Neural crest cell (in vitro differentiated cells): ENCODE results near the gene NR5A1. TPM values are rescaled to one million over a fixed set of nuclear protein-coding genes. Genes with fewer than 3 reads are reported as not detected.

Experiments used
- DNase-seq: peaks from one replicate; pipeline ENCODE4 v3.0.0; 2021; ENCODE audit warnings: low read depth, mixed read lengths, low spot score
- H3K27ac Mint-ChIP-seq: one replicate; pipeline ENCODE4 v1.8.0; 2021; ENCODE audit warnings: mild to moderate bottlenecking, mixed read lengths; ENCODE audit not compliant: unreplicated experiment
- H3K27me3 Mint-ChIP-seq: 2 replicates; pipeline ENCODE4 v1.8.0; 2021; ENCODE audit warnings: low read depth, mild to moderate bottlenecking, mixed read lengths
- H3K36me3 Mint-ChIP-seq: 2 replicates; pipeline ENCODE4 v1.8.0; 2021; ENCODE audit warnings: low read depth, mild to moderate bottlenecking, mixed read lengths
- H3K4me1 Mint-ChIP-seq: 2 replicates; pipeline ENCODE4 v1.8.0; 2021; ENCODE audit warnings: mixed read lengths
- H3K4me3 Mint-ChIP-seq: one replicate; pipeline ENCODE4 v1.8.0; 2021; ENCODE audit warnings: mild to moderate bottlenecking, mixed read lengths
- H3K9me3 Mint-ChIP-seq: 2 replicates; pipeline ENCODE4 v1.8.0; 2021; ENCODE audit warnings: mixed read lengths
- total RNA-seq: library from RNA; stranded (reverse); gene quantifications from 2 replicates; pipeline ENCODE4 v1.2.1, GENCODE V29; 2021
- TF ChIP-seq, protein P1 (sequence below): fragments of 200-600 bp; sonication (generic); conservative IDR thresholded peaks from 2 replicates; pipeline ENCODE4 v1.5.0; 2021; ENCODE audit warnings: antibody characterized with exemption, mild to moderate bottlenecking

Gene NR5A1
- total RNA-seq, 1 donor from 2014 or later, result 0.35 TPM

DNA sequence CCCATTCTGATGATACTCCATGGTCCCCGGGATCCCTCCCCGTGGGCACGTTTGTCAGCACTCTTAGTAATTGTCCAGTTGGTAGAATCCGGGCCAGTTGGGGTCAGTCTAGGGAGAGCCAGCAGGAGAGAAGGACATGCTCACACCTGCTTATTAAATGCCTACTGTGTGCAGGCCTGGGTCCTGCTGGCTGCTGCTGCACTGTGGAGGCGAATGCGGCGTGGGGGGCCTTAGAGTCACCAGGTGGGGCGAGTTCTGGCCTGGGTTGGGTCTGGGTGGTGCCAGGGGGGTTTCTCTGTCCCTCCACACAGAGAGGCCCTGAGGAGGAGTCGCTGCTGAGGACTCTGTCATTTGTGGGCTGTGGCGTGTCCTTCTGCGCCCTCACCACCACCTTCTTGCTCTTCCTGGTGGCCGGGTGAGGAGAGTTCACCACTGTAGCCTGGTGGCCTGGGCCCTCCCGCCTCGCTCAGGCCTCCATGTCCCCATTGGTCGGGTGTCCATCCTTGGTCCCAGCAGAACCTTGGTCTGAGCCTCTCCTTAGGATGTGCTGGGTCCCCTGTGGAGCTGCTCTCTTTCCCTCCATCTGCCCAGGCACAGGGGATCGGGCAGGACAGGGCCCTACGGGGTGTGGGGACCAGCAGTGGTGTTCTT, 39.7 kb downstream of the NR5A1 start:
- no peak overlapping the region for H3K27ac Mint-ChIP-seq
- no peak for DNase-seq
- TF ChIP-seq, protein P1, sequence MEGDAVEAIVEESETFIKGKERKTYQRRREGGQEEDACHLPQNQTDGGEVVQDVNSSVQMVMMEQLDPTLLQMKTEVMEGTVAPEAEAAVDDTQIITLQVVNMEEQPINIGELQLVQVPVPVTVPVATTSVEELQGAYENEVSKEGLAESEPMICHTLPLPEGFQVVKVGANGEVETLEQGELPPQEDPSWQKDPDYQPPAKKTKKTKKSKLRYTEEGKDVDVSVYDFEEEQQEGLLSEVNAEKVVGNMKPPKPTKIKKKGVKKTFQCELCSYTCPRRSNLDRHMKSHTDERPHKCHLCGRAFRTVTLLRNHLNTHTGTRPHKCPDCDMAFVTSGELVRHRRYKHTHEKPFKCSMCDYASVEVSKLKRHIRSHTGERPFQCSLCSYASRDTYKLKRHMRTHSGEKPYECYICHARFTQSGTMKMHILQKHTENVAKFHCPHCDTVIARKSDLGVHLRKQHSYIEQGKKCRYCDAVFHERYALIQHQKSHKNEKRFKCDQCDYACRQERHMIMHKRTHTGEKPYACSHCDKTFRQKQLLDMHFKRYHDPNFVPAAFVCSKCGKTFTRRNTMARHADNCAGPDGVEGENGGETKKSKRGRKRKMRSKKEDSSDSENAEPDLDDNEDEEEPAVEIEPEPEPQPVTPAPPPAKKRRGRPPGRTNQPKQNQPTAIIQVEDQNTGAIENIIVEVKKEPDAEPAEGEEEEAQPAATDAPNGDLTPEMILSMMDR, result no peak
- H3K4me3 Mint-ChIP-seq, result no peak overlapping the region
- H3K36me3 Mint-ChIP-seq, result no peaks in the 10 kb centered on the region
- peaks cover 21% of the 10 kb centered on the region for H3K27me3 Mint-ChIP-seq
- no peaks in the 10 kb centered on the region for H3K9me3 Mint-ChIP-seq
- H3K4me1 Mint-ChIP-seq, result no peaks in the 10 kb centered on the region

DNA sequence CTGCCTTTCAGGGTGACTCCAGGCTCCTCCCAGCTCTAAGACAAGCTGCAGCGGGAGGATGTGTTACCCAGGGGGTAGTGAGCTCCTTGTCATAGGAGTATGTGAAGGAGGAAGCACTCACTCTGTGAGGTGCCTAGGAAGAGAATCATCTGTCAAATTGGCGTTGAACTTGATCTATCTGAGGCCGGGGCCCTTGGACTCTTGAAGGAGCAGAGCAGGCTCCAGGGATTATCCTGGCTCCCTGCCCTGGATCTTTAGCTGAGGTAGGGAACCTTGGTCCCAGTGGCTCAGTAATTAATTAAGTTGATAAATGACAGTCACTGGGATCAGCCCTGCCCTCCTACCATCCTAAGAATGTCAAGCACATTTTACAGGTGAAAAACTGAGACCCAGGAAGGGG, 41.5 kb downstream of the NR5A1 start:
- peaks cover 1% of the 10 kb centered on the region for H3K9me3 Mint-ChIP-seq
- no peak overlapping the region for H3K27ac Mint-ChIP-seq
- no peaks in the 10 kb centered on the region for H3K36me3 Mint-ChIP-seq
- H3K4me1 Mint-ChIP-seq, result no peaks in the 10 kb centered on the region
- no peak for DNase-seq
- TF ChIP-seq, protein P1, result no peak
- H3K4me3 Mint-ChIP-seq, result no peak overlapping the region
- H3K27me3 Mint-ChIP-seq, result peaks cover 35% of the 10 kb centered on the region

DNA sequence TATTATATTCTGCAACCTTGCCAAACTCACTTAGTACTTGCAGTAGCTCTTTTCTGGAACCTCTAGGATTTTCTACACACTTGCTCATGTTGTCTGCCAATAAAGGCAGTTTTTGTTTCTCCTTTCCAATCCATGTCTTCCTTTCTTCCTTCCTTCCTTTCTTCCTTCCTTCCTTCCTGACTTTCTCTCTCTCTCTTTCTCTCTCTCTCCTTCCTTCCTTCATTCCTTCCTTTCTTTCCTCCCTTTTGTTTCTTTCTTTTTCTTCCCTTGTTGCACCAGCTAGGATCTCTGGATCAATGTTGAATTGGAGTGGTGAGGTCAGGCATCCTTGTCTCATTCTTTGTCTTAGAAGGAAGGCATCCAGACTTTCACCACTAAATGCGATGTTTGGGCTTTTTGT, 44.5 kb downstream of the NR5A1 start:
- Mint-ChIP-seq H3K27ac (no peak overlapping the region), H3K27me3 (peaks cover 43% of the 10 kb centered on the region), H3K36me3 (no peaks in the 10 kb centered on the region), H3K9me3 (peaks cover 5% of the 10 kb centered on the region), H3K4me1 (no peaks in the 10 kb centered on the region), H3K4me3 (no peak overlapping the region)
- TF ChIP-seq, protein P1, result no peak
- DNase-seq, result no peak

DNA sequence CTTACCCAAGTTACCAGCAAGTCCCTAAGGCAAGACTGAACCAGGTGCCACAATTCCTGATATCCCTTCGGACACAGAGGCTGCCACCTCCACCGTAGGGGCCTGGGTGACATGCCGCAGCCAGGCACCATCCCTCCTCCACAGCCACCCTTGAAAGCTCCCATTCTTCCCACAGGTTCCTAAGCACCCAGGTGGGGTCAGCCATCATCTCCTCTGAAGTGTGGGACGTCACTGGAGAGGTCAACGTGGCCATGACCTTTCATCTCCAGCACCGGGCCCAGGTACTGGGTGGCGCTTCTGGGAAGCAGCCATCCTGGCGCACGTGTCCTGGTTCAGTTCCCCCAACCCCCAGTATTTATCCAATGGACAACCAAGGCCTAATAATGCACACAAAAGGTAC, 48.8 kb downstream of the NR5A1 start:
- TF ChIP-seq, protein P1, result no peak
- H3K27ac Mint-ChIP-seq, result no peak overlapping the region
- H3K36me3 Mint-ChIP-seq, result no peaks in the 10 kb centered on the region
- peaks cover 5% of the 10 kb centered on the region for H3K9me3 Mint-ChIP-seq
- no peaks in the 10 kb centered on the region for H3K4me1 Mint-ChIP-seq
- H3K27me3 Mint-ChIP-seq, result peaks cover 53% of the 10 kb centered on the region
- DNase-seq, result no peak
- no peak overlapping the region for H3K4me3 Mint-ChIP-seq

DNA sequence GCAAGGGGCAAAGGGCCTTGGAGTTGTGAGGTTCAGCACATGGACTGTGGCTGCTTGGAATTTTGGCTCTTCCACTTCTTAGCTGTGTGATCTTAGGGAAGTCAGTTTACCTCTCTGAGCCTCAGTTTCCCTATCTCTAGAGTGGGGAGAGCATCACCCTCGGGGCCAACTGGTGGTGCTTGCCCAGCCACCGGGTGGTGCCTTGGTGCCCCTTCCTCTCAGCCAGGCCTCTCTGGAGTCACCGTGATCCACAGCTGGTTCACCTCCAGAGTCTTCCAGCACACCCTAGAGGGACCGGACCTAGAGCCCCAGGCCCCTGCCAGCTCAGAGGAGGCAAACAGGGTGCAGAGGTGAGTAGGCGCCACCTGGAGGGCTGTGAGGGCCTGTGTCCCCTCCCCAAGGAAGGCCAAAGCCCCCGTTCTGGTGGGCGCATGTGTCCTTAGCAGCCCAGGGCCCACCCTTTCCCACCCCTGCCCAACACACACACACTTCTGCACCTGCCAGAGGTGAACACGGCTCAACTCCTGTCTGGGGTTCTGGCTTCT, 49.2 kb downstream of the NR5A1 start:
- no peaks in the 10 kb centered on the region for H3K4me1 Mint-ChIP-seq
- H3K27me3 Mint-ChIP-seq, result peaks cover 49% of the 10 kb centered on the region

More for the DNA sequence above, 49.2 kb downstream of the NR5A1 start:
- TF ChIP-seq, protein P1, result no peak
- H3K36me3 Mint-ChIP-seq, result no peaks in the 10 kb centered on the region
- peaks cover 5% of the 10 kb centered on the region for H3K9me3 Mint-ChIP-seq
- H3K4me3 Mint-ChIP-seq, result no peak overlapping the region
- DNase-seq, result no peak
- no peak overlapping the region for H3K27ac Mint-ChIP-seq
